H1 (cell line): ENCODE results near the gene TMEM45A. TPM values are rescaled to one million over a fixed set of nuclear protein-coding genes. Genes with fewer than 3 reads are reported as not detected.
"Not testable (repeated sequence)": the region's sequence is repeated elsewhere in the genome, so short reads cannot be mapped to it uniquely, and the experiment has no call there.

Experiments used
- CTCF ChIA-PET: fragments of 300-600 bp; sonication (Branson Sonifier 250); formaldehyde crosslinking; loops from one replicate; lab custom pipeline; 2021; ENCODE audit not compliant: partially characterized antibody; lab: Charles Lee
- POLR2A ChIA-PET: fragments of 300-600 bp; sonication (Branson Sonifier 250); formaldehyde crosslinking; loops from one replicate; lab custom pipeline; 2021; ENCODE audit warnings: inconsistent platforms; ENCODE audit not compliant: partially characterized antibody; lab: Charles Lee
- DNase-seq, 2 experiments: peaks; one replicate each; pipeline versions ENCODE4 v3.0.0 to v3.0.0-alpha.2; 2010 to 2022; ENCODE audit warnings: low spot score in 2 of 2, low read depth in 1 of 2, mixed read lengths in 1 of 2
- FAIRE-seq: peaks from 2 replicates; lab custom pipeline; 2011; peaks lifted over from hg19 to GRCh38; lab: Jason Lieb, UNC
- H2AFZ ChIP-seq: 2 replicates; pipeline ENCODE4 v1.8.1; 2012; ENCODE audit warnings: low read length, inconsistent platforms
- H2AK5ac ChIP-seq: 2 replicates; pipeline ENCODE4 v1.6.1; 2013; ENCODE audit warnings: low read depth, low read length
- H2BK120ac ChIP-seq: replicated peaks from 2 replicates; pipeline ENCODE3; 2013; ENCODE audit warnings: low read depth, low read length, inconsistent platforms
- H2BK12ac ChIP-seq: 2 replicates; pipeline ENCODE4 v1.6.1; 2013; ENCODE audit warnings: low read depth, low read length
- H2BK15ac ChIP-seq: 2 replicates; pipeline ENCODE4 v1.6.1; 2013; ENCODE audit warnings: low read length
- H2BK20ac ChIP-seq: 2 replicates; pipeline ENCODE4 v1.6.1; 2013; ENCODE audit warnings: low read length
- H2BK5ac ChIP-seq: 2 replicates; pipeline ENCODE4 v1.6.1; 2013; ENCODE audit warnings: low read depth, low read length
- H3K14ac ChIP-seq: 2 replicates; pipeline ENCODE4 v1.6.1; 2013; ENCODE audit warnings: inconsistent platforms; ENCODE audit not compliant: insufficient read length
- H3K18ac ChIP-seq: 2 replicates; pipeline ENCODE4 v1.6.1; 2013; ENCODE audit warnings: low read length; ENCODE audit errors: extremely low read depth
- H3K23ac ChIP-seq: 2 replicates; pipeline ENCODE4 v1.6.1; 2013; ENCODE audit warnings: inconsistent platforms; ENCODE audit not compliant: insufficient read length
- H3K23me2 ChIP-seq: 2 replicates; pipeline ENCODE4 v1.6.1; 2013; ENCODE audit warnings: low read depth, low read length
- H3K27ac ChIP-seq: 2 replicates; pipeline ENCODE4 v1.6.1; 2011; ENCODE audit warnings: low read depth, low read length, inconsistent platforms
- H3K27me3 ChIP-seq, 4 experiments: replicated peaks in 1 of 4; 1 replicate in 1 of 4; 2 replicates in 3 of 4; pipeline versions ENCODE4 v1.6.1 to v1.8.1; 2011 to 2013; ENCODE audit warnings: low read length in 3 of 4, mild to moderate bottlenecking in 3 of 4, inconsistent platforms in 2 of 4, mixed read lengths in 2 of 4, moderate library complexity in 1 of 4; ENCODE audit not compliant: control insufficient read depth in 3 of 4, insufficient read depth in 3 of 4; ENCODE audit errors: extremely low read depth in 1 of 4
- H3K36me3 ChIP-seq, 4 experiments: 2 replicates each; pipeline versions ENCODE4 v1.6.1 to v1.8.1; 2011 to 2013; ENCODE audit warnings: mild to moderate bottlenecking in 4 of 4, low read length in 3 of 4, moderate library complexity in 2 of 4, control low read depth in 1 of 4, inconsistent platforms in 1 of 4; ENCODE audit not compliant: insufficient read depth in 4 of 4, control insufficient read depth in 2 of 4
- H3K4ac ChIP-seq: replicated peaks from 2 replicates; pipeline ENCODE3; 2013; ENCODE audit warnings: low read length, low read depth, mixed read lengths, inconsistent platforms; ENCODE audit not compliant: insufficient read length
- H3K4me1 ChIP-seq, 4 experiments: replicated peaks in 1 of 4; 1 replicate in 1 of 4; 2 replicates in 3 of 4; pipeline versions ENCODE4 v1.6.1 to v1.8.1; 2011 to 2013; ENCODE audit warnings: low read length in 3 of 4, inconsistent platforms in 2 of 4, mixed read lengths in 1 of 4; ENCODE audit not compliant: insufficient read depth in 4 of 4, control insufficient read depth in 3 of 4
- H3K4me2 ChIP-seq, 2 experiments: 2 replicates each; pipeline versions ENCODE4 v1.6.1 to v1.8.1; 2011 to 2013; ENCODE audit warnings: low read depth in 2 of 2, low read length in 2 of 2, control low read depth in 1 of 2, inconsistent platforms in 1 of 2, mild to moderate bottlenecking in 1 of 2; ENCODE audit not compliant: insufficient read depth in 1 of 2
- H3K4me3 ChIP-seq, 4 experiments: fragments of 200-600, 300-600 bp in 1 of 4; sonication (generic), shearing (Covaris generic), sonication (Bioruptor Twin) in 1 of 4; 2 replicates each; pipeline versions ENCODE4 v1.5.1 to v1.8.1; 2011 to 2016; ENCODE audit warnings: low read length in 4 of 4, low read depth in 3 of 4, control low read depth in 2 of 4, inconsistent platforms in 2 of 4, mild to moderate bottlenecking in 2 of 4, mixed read lengths in 1 of 4, moderate library complexity in 1 of 4; ENCODE audit not compliant: insufficient read depth in 2 of 4; ENCODE audit errors: extremely low read depth in 1 of 4
- H3K56ac ChIP-seq: replicated peaks from 2 replicates; pipeline ENCODE3; 2013; ENCODE audit warnings: low read depth, mild to moderate bottlenecking, mixed read lengths, low read length, inconsistent platforms; ENCODE audit not compliant: insufficient read length
- H3K79me1 ChIP-seq: 2 replicates; pipeline ENCODE4 v1.6.1; 2013; ENCODE audit warnings: low read depth, low read length, control low read depth
- H3K79me2 ChIP-seq, 2 experiments: 2 replicates each; pipeline versions ENCODE4 v1.6.1 to v1.8.1; 2012 to 2013; ENCODE audit warnings: low read length in 2 of 2, mild to moderate bottlenecking in 2 of 2, inconsistent platforms in 1 of 2; ENCODE audit not compliant: insufficient read depth in 2 of 2, control insufficient read depth in 1 of 2
- H3K9ac ChIP-seq, 4 experiments: replicated peaks in 1 of 4; 1 replicate in 1 of 4; 2 replicates in 3 of 4; pipeline versions ENCODE4 v1.6.1 to v1.8.1; 2011 to 2013; ENCODE audit warnings: low read depth in 3 of 4, low read length in 3 of 4, control low read depth in 2 of 4, mild to moderate bottlenecking in 2 of 4, moderate library complexity in 2 of 4, inconsistent platforms in 1 of 4; ENCODE audit errors: extremely low read depth in 1 of 4
- H3K9me3 ChIP-seq, 2 experiments: 2 replicates each; pipeline versions ENCODE4 v1.6.1 to v1.8.1; 2012 to 2013; ENCODE audit warnings: mild to moderate bottlenecking in 2 of 2, moderate library complexity in 2 of 2, control low read depth in 1 of 2, inconsistent platforms in 1 of 2, low read depth in 1 of 2, low read length in 1 of 2, mixed read lengths in 1 of 2; ENCODE audit not compliant: insufficient read depth in 2 of 2
- H4K20me1 ChIP-seq, 2 experiments: replicated peaks in 1 of 2; 2 replicates each; pipeline versions ENCODE3 to v1.8.1; 2011 to 2013; ENCODE audit warnings: inconsistent platforms in 2 of 2, low read length in 2 of 2, mild to moderate bottlenecking in 1 of 2; ENCODE audit not compliant: insufficient read depth in 2 of 2, control insufficient read depth in 1 of 2
- H4K5ac ChIP-seq: 2 replicates; pipeline ENCODE4 v1.6.1; 2013; ENCODE audit warnings: low read length, low read depth, mixed read lengths, inconsistent platforms; ENCODE audit not compliant: insufficient read length
- H4K8ac ChIP-seq: 2 replicates; pipeline ENCODE4 v1.8.0; 2013; ENCODE audit warnings: mild to moderate bottlenecking, moderate library complexity, low read length, inconsistent platforms; ENCODE audit not compliant: insufficient read depth; ENCODE audit errors: extremely low read depth
- H4K91ac ChIP-seq: replicated peaks from 2 replicates; pipeline ENCODE3; 2013; ENCODE audit warnings: low read length, mixed read lengths, inconsistent platforms; ENCODE audit not compliant: insufficient read length
- WGBS, 2 experiments: shearing (Covaris generic) in 1 of 2; methylation state at CpG; one replicate each; pipeline versions ENCODE4 v1.1.6 to v1.1.7; 2013 to 2015; ENCODE audit warnings: low lambda C conversion rate in 2 of 2, mixed read lengths in 2 of 2, inconsistent platforms in 1 of 2, low coverage in 1 of 2, missing lambda C conversion rate in 1 of 2; ENCODE audit not compliant: insufficient replicate concordance in 2 of 2, insufficient coverage in 1 of 2, insufficient read length in 1 of 2; ENCODE audit errors: extremely low coverage in 1 of 2, missing lambda C conversion rate in 1 of 2; 5-methylcytosine and 5-hydroxymethylcytosine counted together
- polyA plus RNA-seq, 7 experiments: library from polyadenylated mRNA; depleted of rRNA in 3 of 7; stranded (reverse) in 5 of 7; unstranded in 2 of 7; fragments of >200 nt in 5 of 7; fragments of 200-250 nt in 2 of 7; gene quantifications; 1 replicate in 5 of 7; 2 replicates in 1 of 7; 4 replicates in 1 of 7; pipeline versions ENCODE4 v1.2.1 to v1.2.3, GENCODE V29; 2011 to 2013; ENCODE audit warnings: missing spikeins in 2 of 7, mixed read lengths in 2 of 7
- total RNA-seq: library from RNA; stranded (reverse); fragmentation: NEBNext Ultra II Directional; extraction: Animal tissue kit (Norgen Biotek cat#: 25700); gene quantifications from 2 replicates; pipeline ENCODE4 v1.2.1, GENCODE V29; 2021

TMEM45A gene
- total and polyA plus RNA-seq, 2 of the 8 experiments (the other 6 are each of a cell fraction or from before 2014, with no cell fraction given) = 12.9 to 14.2 TPM

DNA sequence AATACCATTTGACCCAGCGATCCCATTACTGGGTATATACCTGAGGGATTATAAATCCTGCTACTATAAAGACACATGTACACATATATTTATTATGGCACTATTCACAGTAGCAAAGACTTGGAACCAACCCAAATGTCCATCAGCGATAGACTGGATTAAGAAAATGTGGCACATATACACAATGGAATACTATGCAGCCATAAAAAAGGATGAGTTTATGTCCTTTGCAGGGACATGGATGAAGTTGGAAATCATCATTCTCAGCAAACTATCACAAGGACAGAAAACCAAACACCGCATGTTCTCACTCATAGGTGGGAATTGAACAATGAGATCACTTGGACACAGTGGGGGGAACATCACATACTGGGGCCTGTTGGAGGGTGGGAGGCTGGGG lies 45.4 kb upstream of the TMEM45A start:
- H3K9ac ChIP-seq, H2BK20ac ChIP-seq, H2AK5ac ChIP-seq, FAIRE-seq, H3K23ac ChIP-seq, H4K5ac ChIP-seq, H3K27ac ChIP-seq, H3K4me3 ChIP-seq, H2BK15ac ChIP-seq, H3K4ac ChIP-seq, H3K36me3 ChIP-seq, H3K14ac ChIP-seq, H4K20me1 ChIP-seq, H3K27me3 ChIP-seq, POLR2A ChIA-PET, H2AFZ ChIP-seq, H4K91ac ChIP-seq, H3K79me1 ChIP-seq, H3K23me2 ChIP-seq, H3K18ac ChIP-seq, H3K4me1 ChIP-seq, H3K4me2 ChIP-seq, H4K8ac ChIP-seq, H2BK12ac ChIP-seq, H2BK5ac ChIP-seq, H3K79me2 ChIP-seq, H2BK120ac ChIP-seq, H3K56ac ChIP-seq, DNase-seq: not testable (repeated sequence)
- peaks cover 4 to 24% of the 10 kb centered on the region in 2 experiments for H3K9me3 ChIP-seq
- CTCF ChIA-PET = interaction anchor here (2.8 kb wide), 1 partner anchor 16 kb away, joined by 10 read pairs; no protein-coding TSS in a partner anchor
- 91% methylated on average over 3 of the region's 3 CpGs; no CpG with 5 or more reads in 1 of the 2 experiments for WGBS, 2 experiments
